Measurements from ENCODE around the gene GALNS.

- peak; percentile 49; the same call in 1 of the 2 replicates for TF ChIP-seq PATZ1 (CRISPR knock-in tag; IDR thresholded peaks at IDR 0.05; ENCODE audit: borderline replicate concordance)
- no peak for TF ChIP-seq SNAI2 (CRISPR knock-in tag; IDR thresholded peaks at IDR 0.05)
- TF ChIP-seq ZFP3 (CRISPR knock-in tag; IDR thresholded peaks at IDR 0.05), result no peak
- no peak for TF ChIP-seq ZFP30 (CRISPR knock-in tag; IDR thresholded peaks at IDR 0.05)
- TF ChIP-seq POU6F1 (CRISPR knock-in tag; IDR thresholded peaks at IDR 0.05; ENCODE audit: borderline replicate concordance, low read depth), result no peak
Observed at GRCh38 chr16:88782454-88783390, 74.0 kb downstream of the GALNS start.

Measured in SK-N-SH treated with all-trans-retinoic acid at 6 μM for 48 hours (cell line).